WI38 (cell line): ENCODE results near the gene EMP2.

ENCODE experiments used
- H3K4me3 ChIP-seq: 2 replicates; pipeline ENCODE4 v1.5.1; 2011; ENCODE audit warnings: low read depth, mild to moderate bottlenecking, control low read depth, low read length
- TF ChIP-seq, protein P1 (sequence below): IDR thresholded peaks from 2 replicates; pipeline ENCODE4 v1.5.1; 2012; ENCODE audit warnings: low read depth, mild to moderate bottlenecking, control low read depth, low read length

EMP2 gene

DNA sequence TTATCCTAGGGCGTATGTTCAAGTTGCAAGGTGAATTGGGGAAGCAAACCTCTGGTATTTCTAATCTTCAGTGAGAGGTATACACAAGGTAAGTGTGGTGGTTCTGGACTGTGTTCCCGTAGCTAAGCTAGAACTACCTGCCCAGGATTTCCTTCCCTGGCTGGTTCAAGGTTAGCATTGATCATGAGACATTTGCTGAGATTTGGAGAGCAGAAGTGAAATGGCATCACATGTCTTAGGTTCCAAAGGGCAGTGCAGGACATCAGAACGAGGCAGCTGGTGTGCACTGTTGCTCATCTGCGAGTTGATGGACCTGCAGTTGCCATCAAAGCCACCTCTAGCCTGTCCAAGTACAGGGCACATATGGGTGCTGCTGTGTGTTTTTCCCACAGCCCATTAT is 95.2 kb downstream of the EMP2 start:
- TF ChIP-seq, protein P1, sequence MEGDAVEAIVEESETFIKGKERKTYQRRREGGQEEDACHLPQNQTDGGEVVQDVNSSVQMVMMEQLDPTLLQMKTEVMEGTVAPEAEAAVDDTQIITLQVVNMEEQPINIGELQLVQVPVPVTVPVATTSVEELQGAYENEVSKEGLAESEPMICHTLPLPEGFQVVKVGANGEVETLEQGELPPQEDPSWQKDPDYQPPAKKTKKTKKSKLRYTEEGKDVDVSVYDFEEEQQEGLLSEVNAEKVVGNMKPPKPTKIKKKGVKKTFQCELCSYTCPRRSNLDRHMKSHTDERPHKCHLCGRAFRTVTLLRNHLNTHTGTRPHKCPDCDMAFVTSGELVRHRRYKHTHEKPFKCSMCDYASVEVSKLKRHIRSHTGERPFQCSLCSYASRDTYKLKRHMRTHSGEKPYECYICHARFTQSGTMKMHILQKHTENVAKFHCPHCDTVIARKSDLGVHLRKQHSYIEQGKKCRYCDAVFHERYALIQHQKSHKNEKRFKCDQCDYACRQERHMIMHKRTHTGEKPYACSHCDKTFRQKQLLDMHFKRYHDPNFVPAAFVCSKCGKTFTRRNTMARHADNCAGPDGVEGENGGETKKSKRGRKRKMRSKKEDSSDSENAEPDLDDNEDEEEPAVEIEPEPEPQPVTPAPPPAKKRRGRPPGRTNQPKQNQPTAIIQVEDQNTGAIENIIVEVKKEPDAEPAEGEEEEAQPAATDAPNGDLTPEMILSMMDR: no peak
- H3K4me3 ChIP-seq: no peak overlapping the region

DNA sequence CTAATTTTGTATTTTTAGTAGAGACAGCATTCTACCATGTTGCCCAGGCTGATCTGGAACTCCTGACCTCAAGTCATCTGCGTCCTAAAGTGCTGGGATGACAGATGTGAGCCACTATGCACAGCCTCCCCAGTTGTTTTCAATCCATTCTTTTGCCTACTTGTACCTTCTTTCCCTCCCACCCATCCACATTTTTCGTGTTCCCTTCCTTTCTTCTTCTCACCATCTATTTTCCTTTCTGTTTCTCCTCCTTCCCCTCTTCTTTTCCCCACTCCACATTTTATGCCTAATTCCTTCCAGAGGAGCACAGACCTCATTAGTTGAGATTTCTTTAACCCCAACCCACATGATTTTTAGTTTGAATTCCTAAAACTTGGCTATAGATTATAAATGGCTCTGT is 100.2 kb downstream of the EMP2 start:
- no peak overlapping the region for H3K4me3 ChIP-seq
- TF ChIP-seq, protein P1: no peak
